Peyer's patch (tissue), 4 donors: ENCODE data around the gene CAMSAP1.

Source experiments
- CTCF ChIP-seq, 6 experiments: fragments of 450-650 bp in 4 of 6; fragments of 200-600 bp in 2 of 6; sonication (generic) in 1 of 6; IDR thresholded peaks; one replicate each; pipeline ENCODE4 v1.5.1; 2017 to 2019; ENCODE audit warnings: antibody characterized with exemption in 6 of 6, mild to moderate bottlenecking in 3 of 6, moderate library complexity in 1 of 6
- POLR2A ChIP-seq, 2 donors: fragments of 450-650 bp; IDR thresholded peaks; one replicate each; pipeline ENCODE4 v1.5.1; 2017; ENCODE audit warnings: antibody characterized with exemption in 2 of 2, mild to moderate bottlenecking in 2 of 2, moderate library complexity in 2 of 2

GRCh38 chr9:135821733-135822373, 85.5 kb downstream of the CAMSAP1 start:
- TF ChIP-seq CTCF (IDR thresholded peaks at IDR 0.05) (no peak), POLR2A (IDR thresholded peaks at IDR 0.05) (no peak)
